AG09319 (cell line): ENCODE measurements around the gene HOXA10.

Source experiments
- DNase-seq: peaks from one replicate; pipeline ENCODE4 v3.0.0-alpha.2; 2010; ENCODE audit warnings: low read depth; ENCODE audit errors: extremely low read depth
- CTCF ChIP-seq: IDR thresholded peaks from 2 replicates; pipeline ENCODE4 v1.5.1; 2011; ENCODE audit warnings: low read depth, mild to moderate bottlenecking, inconsistent platforms, low read length, moderate library complexity

HOXA10 gene

GRCh38 chr7:27214239-27214950, 40.3 kb upstream of the HOXA10 start:
- TF ChIP-seq CTCF: no peak
- DNase-seq: no peak

- TF ChIP-seq CTCF: no peak
- no peak for DNase-seq
Measured at GRCh38 chr7:27213433-27214238, 39.5 kb upstream of the HOXA10 start.

- DNase-seq: no peak
- TF ChIP-seq CTCF: no peak
Measured at GRCh38 chr7:27212497-27213432, 38.6 kb upstream of the HOXA10 start.

- TF ChIP-seq CTCF: no peak
- no peak for DNase-seq
Measured at GRCh38 chr7:27211764-27212204, 37.7 kb upstream of the HOXA10 start.

- TF ChIP-seq CTCF: no peak
- DNase-seq: no peak
Measured at GRCh38 chr7:27211084-27211446, 36.9 kb upstream of the HOXA10 start.

GRCh38 chr7:27210441-27211083, 36.4 kb upstream of the HOXA10 start:
- peak; percentile 71 for TF ChIP-seq CTCF
- DNase-seq: no peak
